Activated CD8-positive, alpha-beta T cell treated with anti-CD3 and anti-CD28 coated beads for 36 hours (primary cell): Measurements from ENCODE around the gene VPS37C. TPM values are rescaled to one million over a fixed set of nuclear protein-coding genes. Genes with fewer than 3 reads are reported as not detected.

ENCODE experiments used
- ATAC-seq: fragments of 200-7000 bp; cut with Tn5 transposase; one replicate; pipeline ENCODE4 v1.10.0; 2021; ENCODE audit warnings: mild to moderate bottlenecking, moderate library complexity
- CTCF ChIA-PET: fragments of 350-600 bp; sonication (Branson Sonifier 250); formaldehyde crosslinking; loops from one replicate; lab custom pipeline; 2021; ENCODE audit warnings: antibody characterized with exemption; lab: Charles Lee
- POLR2A ChIA-PET: fragments of 350-600 bp; sonication (Branson Sonifier 250); formaldehyde crosslinking; loops from one replicate; lab custom pipeline; 2021; ENCODE audit warnings: antibody characterized with exemption; lab: Charles Lee
- DNase-seq: peaks from one replicate; pipeline ENCODE4 v3.0.0-alpha.2; 2020
- H3K27ac Mint-ChIP-seq: one replicate; pipeline ENCODE4 v1.8.0; 2021; ENCODE audit warnings: mild to moderate bottlenecking, mixed read lengths
- H3K27me3 Mint-ChIP-seq: one replicate; pipeline ENCODE4 v1.8.0; 2021; ENCODE audit warnings: mixed read lengths
- H3K36me3 Mint-ChIP-seq: one replicate; pipeline ENCODE4 v1.8.0; 2021; ENCODE audit warnings: low read depth, mixed read lengths
- H3K4me1 Mint-ChIP-seq: one replicate; pipeline ENCODE4 v1.8.0; 2021; ENCODE audit warnings: low read depth, mixed read lengths
- H3K4me3 Mint-ChIP-seq: one replicate; pipeline ENCODE4 v1.8.0; 2021; ENCODE audit warnings: mild to moderate bottlenecking, moderate library complexity, mixed read lengths
- H3K9me3 Mint-ChIP-seq: one replicate; pipeline ENCODE4 v1.8.0; 2021; ENCODE audit warnings: mixed read lengths
- intact Hi-C: fragments of 100-400 bp; cut with micrococcal nuclease; formaldehyde crosslinking; loops from one replicate; pipeline ENCODE4 v1.10.0; 2022
- total RNA-seq, 2 experiments: library from RNA; stranded (reverse); gene quantifications; one replicate each; pipeline ENCODE4 v1.2.3, GENCODE V29; 2021
- TF ChIP-seq, protein P1 (sequence below): fragments of 200-600 bp; IDR thresholded peaks from one replicate; pipeline ENCODE4 v1.8.0; 2022; ENCODE audit warnings: antibody characterized with exemption, mild to moderate bottlenecking

Gene VPS37C
- total RNA-seq, 2 experiments from 2014 or later, result 6.6 to 7.2 TPM

DNA sequence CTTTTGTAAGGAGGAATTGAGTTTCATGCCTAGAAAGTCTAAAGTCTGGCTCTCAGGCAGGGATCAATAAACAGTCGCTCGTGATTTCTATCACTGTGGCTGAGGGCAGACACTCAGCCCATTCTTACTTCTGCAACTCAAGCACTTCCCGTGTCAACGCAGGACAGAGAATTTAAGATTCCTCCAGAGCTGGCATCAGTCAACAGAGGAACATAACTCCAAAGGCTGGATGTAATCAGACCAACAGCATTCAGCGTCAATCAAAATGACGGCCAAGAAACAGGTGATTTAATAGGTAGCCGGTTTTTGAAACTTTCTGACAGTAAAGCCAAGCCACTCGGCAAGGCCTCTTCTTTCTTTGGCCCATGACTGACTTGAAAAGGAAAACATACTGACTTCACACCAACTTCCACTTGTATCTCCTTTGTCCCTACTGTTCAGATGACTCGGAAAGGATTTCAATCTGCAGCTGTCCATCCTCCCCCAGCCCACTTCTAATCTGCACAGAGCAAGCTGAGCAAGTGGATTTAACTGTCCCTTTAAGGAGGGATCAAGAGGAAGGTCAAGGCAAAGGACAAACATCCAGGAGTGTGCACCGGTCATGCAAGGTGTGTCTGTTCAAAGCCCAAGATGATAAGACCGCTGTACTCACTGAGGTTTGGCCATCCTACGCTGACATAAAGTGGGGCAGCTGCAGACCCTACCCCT, 9.5 kb downstream of the VPS37C start:
- intact Hi-C loops, result no loop called here
- ChIA-PET CTCF (no interaction called here), POLR2A (interaction anchor here (1.5 kb wide), 1 partner anchor 12 kb away, joined by 4 read pairs; no protein-coding TSS in a partner anchor)
- no peaks in the 10 kb centered on the region for H3K27me3 Mint-ChIP-seq
- DNase-seq (no peak), ATAC-seq (no peak)
- H3K9me3 Mint-ChIP-seq, result peaks cover 19% of the 10 kb centered on the region
- TF ChIP-seq, protein P1, sequence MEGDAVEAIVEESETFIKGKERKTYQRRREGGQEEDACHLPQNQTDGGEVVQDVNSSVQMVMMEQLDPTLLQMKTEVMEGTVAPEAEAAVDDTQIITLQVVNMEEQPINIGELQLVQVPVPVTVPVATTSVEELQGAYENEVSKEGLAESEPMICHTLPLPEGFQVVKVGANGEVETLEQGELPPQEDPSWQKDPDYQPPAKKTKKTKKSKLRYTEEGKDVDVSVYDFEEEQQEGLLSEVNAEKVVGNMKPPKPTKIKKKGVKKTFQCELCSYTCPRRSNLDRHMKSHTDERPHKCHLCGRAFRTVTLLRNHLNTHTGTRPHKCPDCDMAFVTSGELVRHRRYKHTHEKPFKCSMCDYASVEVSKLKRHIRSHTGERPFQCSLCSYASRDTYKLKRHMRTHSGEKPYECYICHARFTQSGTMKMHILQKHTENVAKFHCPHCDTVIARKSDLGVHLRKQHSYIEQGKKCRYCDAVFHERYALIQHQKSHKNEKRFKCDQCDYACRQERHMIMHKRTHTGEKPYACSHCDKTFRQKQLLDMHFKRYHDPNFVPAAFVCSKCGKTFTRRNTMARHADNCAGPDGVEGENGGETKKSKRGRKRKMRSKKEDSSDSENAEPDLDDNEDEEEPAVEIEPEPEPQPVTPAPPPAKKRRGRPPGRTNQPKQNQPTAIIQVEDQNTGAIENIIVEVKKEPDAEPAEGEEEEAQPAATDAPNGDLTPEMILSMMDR, result no peak
- no peak overlapping the region for H3K4me3 Mint-ChIP-seq
- peaks cover 14% of the 10 kb centered on the region for H3K4me1 Mint-ChIP-seq
- peaks cover 20% of the 10 kb centered on the region for H3K36me3 Mint-ChIP-seq
- no peak overlapping the region for H3K27ac Mint-ChIP-seq

DNA sequence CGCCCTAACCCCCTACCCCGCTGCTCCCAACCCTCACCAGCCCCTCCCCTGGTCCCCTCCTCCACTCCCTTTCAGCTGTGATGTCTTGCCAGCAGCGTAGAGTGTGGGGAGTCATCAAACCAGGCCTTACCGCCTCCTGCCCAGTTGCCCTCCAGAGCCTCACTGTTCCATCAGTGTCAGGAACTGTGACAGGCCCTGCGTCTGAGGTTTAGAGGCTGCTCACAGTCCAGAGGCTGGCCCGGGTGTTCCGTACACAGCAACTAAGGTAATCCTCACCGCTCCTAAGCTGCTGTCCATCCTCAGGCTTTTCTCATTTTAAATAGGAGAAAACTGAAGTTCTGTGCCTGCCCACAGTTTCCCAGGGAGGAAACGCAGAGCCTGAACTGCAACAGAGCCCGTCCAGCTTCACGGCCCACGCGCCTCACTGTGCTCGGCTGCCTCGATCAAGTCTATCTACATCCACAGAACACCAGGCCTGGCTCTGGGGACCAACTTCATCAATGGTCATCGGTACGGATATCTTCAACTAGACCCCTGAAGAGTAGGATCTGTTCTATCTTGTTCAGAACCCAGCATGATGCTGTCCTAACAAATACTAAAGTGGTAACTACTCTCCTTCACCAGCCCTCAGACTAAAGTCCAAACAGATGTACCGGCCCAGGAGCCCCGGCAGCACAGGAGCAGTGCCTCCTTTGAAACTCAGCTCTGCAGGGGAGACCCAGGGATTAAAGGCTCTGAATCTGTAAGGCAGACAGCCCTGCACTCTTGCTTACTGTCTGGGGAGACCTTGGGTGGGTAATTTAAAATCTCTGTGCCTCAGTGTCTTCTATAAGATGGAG, 10.3 kb downstream of the VPS37C start:
- CTCF ChIA-PET, result interaction anchor here (1.0 to 1.8 kb wide), 2 partner anchors 20 to 22 kb away, joined by 3 to 4 read pairs; no protein-coding TSS in a partner anchor
- ATAC-seq (no peak), DNase-seq (no peak)
- H3K27ac Mint-ChIP-seq, result no peak overlapping the region
- POLR2A ChIA-PET, result interaction anchor here (1.4 kb wide), 1 partner anchor 11 kb away, joined by 4 read pairs; no protein-coding TSS in a partner anchor
- peaks cover 18% of the 10 kb centered on the region for H3K9me3 Mint-ChIP-seq
- H3K27me3 Mint-ChIP-seq, result no peaks in the 10 kb centered on the region
- peaks cover 19% of the 10 kb centered on the region for H3K36me3 Mint-ChIP-seq
- intact Hi-C loops, result no loop called here
- H3K4me1 Mint-ChIP-seq, result peaks cover 22% of the 10 kb centered on the region
- H3K4me3 Mint-ChIP-seq, result no peak overlapping the region
- TF ChIP-seq, protein P1, result no peak

DNA sequence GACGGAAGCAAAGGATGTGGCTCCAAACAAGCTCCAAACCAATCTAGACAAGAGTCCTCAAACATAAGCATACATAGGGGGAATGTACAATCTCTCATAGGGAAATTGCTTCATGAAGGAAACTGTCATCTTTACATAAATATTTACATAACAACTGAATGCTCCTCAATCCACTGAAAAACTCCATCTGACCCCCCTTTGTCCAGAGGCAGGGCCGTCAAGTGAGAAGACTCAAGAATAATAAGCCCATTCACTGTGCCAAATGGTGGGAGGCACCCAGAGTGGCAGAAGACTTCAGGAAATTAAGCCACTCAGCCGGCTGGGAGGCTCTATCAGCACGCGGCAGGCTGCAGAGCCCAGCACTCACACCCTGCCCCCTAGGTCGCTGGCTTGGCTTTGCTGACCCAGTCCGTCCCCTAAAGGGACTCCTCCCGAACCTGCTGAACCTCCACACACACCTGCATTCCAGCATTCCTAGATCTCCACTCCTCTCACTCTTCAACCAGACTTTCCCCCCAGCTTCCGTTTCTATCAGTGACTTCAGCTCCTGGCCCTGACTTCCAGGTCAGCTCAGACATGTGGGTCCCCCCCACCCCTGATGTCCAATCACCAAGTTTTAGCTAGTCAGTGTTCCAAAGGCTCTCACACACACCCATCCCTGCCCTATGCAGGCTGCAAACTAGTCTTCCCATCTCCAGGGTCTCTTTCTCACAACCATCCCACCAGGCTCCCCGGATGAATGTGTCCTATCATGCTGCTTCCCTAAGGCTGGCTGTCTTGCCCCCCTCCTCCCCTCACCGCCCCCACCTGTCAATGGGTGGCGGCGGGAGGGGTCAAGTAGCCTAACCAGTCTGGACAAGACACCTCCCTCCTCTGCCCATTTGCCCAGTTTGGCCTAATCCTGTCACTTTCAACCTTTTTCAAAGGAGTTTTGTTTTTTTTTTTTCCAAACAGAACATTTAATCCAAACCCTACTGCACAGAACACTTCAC, 11.3 kb downstream of the VPS37C start:
- POLR2A ChIA-PET, result interaction anchor here (0.9 to 1.4 kb wide), 3 partner anchors 10 to 25 kb away, joined by 3 to 4 read pairs (median 4); no protein-coding TSS in a partner anchor
- Mint-ChIP-seq H3K27me3 (no peaks in the 10 kb centered on the region), H3K4me1 (peaks cover 27% of the 10 kb centered on the region), H3K4me3 (no peak overlapping the region), H3K9me3 (peaks cover 8% of the 10 kb centered on the region), H3K36me3 (peaks cover 10% of the 10 kb centered on the region), H3K27ac (no peak overlapping the region)
- ATAC-seq (no peak), DNase-seq (no peak)
- CTCF ChIA-PET, result interaction anchor here (1.0 to 2.7 kb wide), 4 partner anchors 19 to 78 kb away, joined by 3 to 12 read pairs (median 4); no protein-coding TSS in a partner anchor
- intact Hi-C loops, result no loop called here
- TF ChIP-seq, protein P1, result no peak

DNA sequence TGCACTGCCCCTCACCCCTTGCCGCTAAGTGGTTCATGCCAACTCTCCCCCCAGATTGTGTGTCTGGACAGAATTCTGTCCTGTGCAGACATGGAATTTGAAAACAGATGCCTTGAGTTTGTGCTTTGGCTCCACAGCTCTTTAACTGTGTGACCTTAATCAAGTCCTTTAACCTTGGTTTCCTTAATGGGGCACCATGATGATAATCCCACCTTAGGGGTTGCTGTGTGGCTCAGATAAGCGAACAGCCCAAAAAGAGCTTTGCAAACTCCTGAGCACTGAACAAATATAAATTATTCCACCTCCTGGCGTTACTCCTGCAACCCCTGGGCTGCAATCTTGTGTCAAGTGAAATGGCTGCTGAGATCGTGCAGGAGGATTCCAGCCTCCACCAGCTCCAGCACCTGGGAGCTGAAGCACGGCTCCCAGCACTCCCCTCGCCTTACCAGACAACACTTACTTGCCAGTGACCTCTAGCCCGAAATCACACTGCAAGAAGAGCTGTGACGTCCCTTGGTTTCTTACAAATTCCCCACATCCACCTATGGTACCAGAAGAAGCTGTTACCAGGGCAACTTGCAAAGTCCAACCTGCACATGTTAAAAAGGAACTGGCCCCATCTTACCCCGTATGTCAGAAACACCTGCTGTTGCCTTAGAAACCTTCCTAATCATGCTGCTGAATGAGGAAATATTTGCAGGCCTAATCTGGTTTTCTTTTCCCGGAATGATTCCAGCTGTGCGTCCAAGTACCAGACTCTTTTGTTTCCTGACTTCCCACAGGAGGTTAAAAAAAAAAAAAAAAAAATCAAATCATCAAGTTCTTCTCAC, 13.2 kb downstream of the VPS37C start:
- intact Hi-C loops, result no loop called here
- POLR2A ChIA-PET, result no interaction called here
- no peaks in the 10 kb centered on the region for H3K36me3 Mint-ChIP-seq
- CTCF ChIA-PET, result interaction anchor here (1.1 to 2.7 kb wide), 5 partner anchors 9 to 77 kb away, joined by 3 to 12 read pairs (median 3); no protein-coding TSS in a partner anchor
- no peak for DNase-seq
- TF ChIP-seq, protein P1, result no peak
- no peaks in the 10 kb centered on the region for H3K27me3 Mint-ChIP-seq
- no peaks in the 10 kb centered on the region for H3K9me3 Mint-ChIP-seq
- H3K4me1 Mint-ChIP-seq, result peaks cover 24% of the 10 kb centered on the region
- no peak overlapping the region for H3K27ac Mint-ChIP-seq
- ATAC-seq, result no peak
- no peak overlapping the region for H3K4me3 Mint-ChIP-seq
